ENCODE data around the gene MTARC2. TPM values are rescaled to one million over a fixed set of nuclear protein-coding genes. Genes with fewer than 3 reads are reported as not detected.

MTARC2 gene
- total RNA-seq, 4 donors from 2014 or later: 20.2 to 26.0 (median 21.1) TPM

- TF ChIP-seq, protein P1, sequence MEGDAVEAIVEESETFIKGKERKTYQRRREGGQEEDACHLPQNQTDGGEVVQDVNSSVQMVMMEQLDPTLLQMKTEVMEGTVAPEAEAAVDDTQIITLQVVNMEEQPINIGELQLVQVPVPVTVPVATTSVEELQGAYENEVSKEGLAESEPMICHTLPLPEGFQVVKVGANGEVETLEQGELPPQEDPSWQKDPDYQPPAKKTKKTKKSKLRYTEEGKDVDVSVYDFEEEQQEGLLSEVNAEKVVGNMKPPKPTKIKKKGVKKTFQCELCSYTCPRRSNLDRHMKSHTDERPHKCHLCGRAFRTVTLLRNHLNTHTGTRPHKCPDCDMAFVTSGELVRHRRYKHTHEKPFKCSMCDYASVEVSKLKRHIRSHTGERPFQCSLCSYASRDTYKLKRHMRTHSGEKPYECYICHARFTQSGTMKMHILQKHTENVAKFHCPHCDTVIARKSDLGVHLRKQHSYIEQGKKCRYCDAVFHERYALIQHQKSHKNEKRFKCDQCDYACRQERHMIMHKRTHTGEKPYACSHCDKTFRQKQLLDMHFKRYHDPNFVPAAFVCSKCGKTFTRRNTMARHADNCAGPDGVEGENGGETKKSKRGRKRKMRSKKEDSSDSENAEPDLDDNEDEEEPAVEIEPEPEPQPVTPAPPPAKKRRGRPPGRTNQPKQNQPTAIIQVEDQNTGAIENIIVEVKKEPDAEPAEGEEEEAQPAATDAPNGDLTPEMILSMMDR (IDR thresholded peaks at IDR 0.05; ENCODE audit: low read depth): no peak
These were observed 30.1 kb upstream of the MTARC2 start for GRCh38 chr1:220717800-220718640.

DNA sequence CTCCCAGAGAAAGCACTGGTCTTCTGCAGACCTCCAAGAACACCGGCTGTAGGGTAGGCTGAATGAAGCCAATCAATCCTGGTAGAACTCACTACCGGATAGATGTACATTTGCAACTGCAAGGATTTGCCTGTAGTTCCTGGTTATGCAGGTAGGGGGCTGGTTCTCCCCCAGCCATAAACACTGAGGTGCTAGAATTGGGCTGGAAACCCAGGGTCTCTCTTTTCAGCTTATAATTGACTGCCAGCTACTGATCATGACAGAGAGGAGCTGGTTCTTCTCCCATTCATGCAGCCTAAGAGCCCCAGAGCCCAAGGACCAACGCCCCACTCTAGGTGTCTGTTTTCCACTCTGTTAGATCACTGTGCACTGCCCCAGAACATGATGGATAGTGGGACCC, 21.5 kb upstream of the MTARC2 start:
- TF ChIP-seq, protein P1 (IDR thresholded peaks at IDR 0.05; ENCODE audit: low read depth): no peak

DNA sequence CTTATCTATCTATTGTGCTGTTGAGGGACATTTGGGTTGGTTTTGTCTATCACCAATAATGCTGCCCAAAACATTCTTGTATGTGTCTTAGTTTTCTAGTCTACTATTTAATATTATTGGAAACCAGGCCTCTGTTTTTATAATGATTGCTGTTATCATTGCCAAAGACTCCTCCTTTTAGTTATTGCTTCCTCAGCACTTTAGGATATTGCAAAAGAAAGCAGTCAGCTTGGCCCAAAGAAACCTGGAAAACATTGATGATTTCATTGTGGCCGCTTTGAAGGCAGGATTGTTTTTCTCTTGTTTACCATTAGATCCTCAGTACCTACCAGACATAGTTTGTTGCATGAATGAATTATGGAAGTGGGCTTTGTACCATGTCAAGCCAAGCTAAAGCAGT, 20.6 kb upstream of the MTARC2 start:
- TF ChIP-seq, protein P1 (IDR thresholded peaks at IDR 0.05; ENCODE audit: low read depth): no peak

- TF ChIP-seq, protein P1 (IDR thresholded peaks at IDR 0.05; ENCODE audit: low read depth): no peak
These were observed 17.6 kb upstream of the MTARC2 start for GRCh38 chr1:220730486-220730885.

DNA sequence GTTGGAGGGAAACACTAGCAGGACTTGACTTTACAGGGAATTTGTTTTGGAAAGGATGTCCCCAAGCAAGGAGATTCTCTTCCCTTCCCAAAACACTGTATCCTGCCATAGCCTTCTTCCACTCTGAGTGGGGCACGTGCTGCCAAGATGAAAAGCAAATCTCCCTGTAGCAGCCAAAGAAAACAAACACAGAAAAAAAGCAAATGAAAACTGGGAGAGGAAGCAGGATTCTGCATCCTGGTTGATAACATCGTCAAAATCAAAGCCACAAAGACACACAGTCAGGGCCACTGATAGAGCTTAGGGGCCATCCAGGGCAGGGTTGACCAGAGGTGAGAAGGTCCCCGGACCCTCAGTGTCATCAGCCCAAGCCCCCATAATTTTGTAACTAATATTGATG, 16.0 kb upstream of the MTARC2 start:
- TF ChIP-seq, protein P1 (IDR thresholded peaks at IDR 0.05; ENCODE audit: low read depth): no peak

GRCh38 chr1:220732621-220733020, 15.5 kb upstream of the MTARC2 start:
- TF ChIP-seq, protein P1 (IDR thresholded peaks at IDR 0.05; ENCODE audit: low read depth): no peak

GRCh38 chr1:220733086-220733601, 15.0 kb upstream of the MTARC2 start:
- TF ChIP-seq, protein P1 (IDR thresholded peaks at IDR 0.05; ENCODE audit: low read depth): no peak
